ENCODE measurements around the gene OSCP1. TPM values are rescaled to one million over a fixed set of nuclear protein-coding genes. Genes with fewer than 3 reads are reported as not detected.
A peak's percentile ranks its signal among the peaks of the same experiment; 100 is the strongest.

The OSCP1 gene
- total and polyA plus RNA-seq, 10 donors, result 0.70 to 3.3 (median 1.4) TPM

DNA sequence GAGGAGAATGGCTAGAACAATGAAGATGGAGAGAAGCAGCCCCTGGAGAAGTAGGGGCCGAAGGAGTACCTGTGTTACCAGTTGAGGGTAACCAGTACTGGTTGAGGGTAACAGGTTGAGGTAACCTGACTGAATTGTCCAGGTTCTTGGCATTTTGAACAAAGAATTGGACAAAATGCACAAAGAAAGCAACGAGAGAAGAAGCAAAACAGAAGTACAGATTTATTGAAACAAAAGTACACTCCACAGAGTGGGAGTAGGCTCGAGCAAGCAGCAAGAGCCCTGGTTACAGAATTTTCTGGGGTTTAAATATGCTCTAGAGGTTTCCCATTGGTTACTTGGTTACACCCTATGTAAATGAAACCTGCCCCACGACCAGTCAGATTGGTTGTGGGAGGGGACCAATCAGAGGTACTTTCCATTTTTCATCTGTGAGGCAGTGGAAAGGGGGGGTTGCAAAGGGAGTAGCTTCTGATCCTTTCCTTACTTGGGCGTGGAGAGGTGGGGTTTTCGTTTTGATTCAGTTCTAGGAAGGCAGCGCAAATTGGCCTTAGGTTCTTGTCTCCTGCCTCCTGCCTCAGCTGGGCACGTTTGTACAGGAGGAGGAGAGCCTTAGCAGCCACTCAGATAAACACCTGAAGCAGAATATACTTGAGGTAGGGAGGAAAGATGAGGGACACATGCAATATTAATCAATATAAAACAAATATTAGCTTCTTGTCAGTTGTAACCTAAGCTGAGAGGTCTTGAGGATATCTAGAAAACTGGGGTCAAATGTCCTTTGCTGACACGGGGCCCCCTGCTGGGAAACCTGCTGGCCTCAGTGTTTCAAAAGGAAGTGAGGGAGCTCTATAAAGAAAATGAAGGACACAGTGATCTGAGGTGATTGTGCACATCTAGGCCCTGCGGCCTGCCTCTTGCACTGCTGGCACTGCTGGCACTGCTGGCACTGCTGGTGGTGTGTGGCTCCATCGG is 38.3 kb downstream of the OSCP1 start:
- H3K27ac ChIP-seq, result peak overlapping the region in 2 of 8 donors; percentile 10 to 40
- peaks cover 0 to 25% (median 6%) of the 10 kb centered on the region in 6 donors for H3K36me3 ChIP-seq
- intact Hi-C loops (cut with DNase I; ENCODE audit: low total_unique reads), result loop anchor here (10.0 kb wide), 1 partner anchor 67 kb away; no protein-coding TSS in a partner anchor
- no peaks in the 10 kb centered on the region for H3K9me3 ChIP-seq
- no peak for TF ChIP-seq POLR2AphosphoS5 (IDR thresholded peaks at IDR 0.05)
- TF ChIP-seq, protein P1, sequence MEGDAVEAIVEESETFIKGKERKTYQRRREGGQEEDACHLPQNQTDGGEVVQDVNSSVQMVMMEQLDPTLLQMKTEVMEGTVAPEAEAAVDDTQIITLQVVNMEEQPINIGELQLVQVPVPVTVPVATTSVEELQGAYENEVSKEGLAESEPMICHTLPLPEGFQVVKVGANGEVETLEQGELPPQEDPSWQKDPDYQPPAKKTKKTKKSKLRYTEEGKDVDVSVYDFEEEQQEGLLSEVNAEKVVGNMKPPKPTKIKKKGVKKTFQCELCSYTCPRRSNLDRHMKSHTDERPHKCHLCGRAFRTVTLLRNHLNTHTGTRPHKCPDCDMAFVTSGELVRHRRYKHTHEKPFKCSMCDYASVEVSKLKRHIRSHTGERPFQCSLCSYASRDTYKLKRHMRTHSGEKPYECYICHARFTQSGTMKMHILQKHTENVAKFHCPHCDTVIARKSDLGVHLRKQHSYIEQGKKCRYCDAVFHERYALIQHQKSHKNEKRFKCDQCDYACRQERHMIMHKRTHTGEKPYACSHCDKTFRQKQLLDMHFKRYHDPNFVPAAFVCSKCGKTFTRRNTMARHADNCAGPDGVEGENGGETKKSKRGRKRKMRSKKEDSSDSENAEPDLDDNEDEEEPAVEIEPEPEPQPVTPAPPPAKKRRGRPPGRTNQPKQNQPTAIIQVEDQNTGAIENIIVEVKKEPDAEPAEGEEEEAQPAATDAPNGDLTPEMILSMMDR (IDR thresholded peaks at IDR 0.05 in 8 of 11, conservative IDR thresholded peaks at IDR 0.05 in 3 of 11), result no peak
- TF ChIP-seq POLR2A (IDR thresholded peaks at IDR 0.05), result no peak
- DNase-seq, result no peak
- peaks cover 0 to 11% (median 1%) of the 10 kb centered on the region in 6 donors for H3K4me1 ChIP-seq
- WGBS, 5 donors, result 48 to 63% (median 59%) methylated on average over 11 of the region's 11 CpGs
- H3K4me3 ChIP-seq, result no peak overlapping the region
- no peaks in the 10 kb centered on the region for H3K27me3 ChIP-seq (replicated peaks in 1 of 7)

DNA sequence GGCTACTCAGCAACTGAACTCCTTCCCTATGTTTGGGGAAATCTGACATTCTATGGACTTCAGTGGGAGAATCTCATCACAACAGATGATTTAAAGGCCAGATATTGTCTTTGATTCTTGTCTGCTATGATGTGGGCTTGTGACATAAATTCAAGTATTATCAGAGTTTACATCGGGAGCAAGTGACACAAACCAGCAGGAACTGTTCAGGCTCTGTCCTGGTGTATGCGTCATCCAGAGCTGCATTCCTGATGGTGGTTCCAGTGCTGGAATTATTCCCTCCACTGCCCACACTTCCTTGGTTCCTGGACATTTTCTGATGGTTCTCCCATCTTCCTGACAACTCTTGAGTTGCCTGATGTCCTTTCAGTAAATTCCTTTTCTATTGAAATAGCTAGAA is 41.8 kb downstream of the OSCP1 start:
- Histone ChIP-seq H3K4me3 (no peak overlapping the region), H3K27ac (no peak overlapping the region), H3K27me3 (replicated peaks in 1 of 7) (no peaks in the 10 kb centered on the region), H3K9me3 (no peaks in the 10 kb centered on the region), H3K4me1 (peaks cover 0 to 11% (median 1%) of the 10 kb centered on the region in 6 donors), H3K36me3 (peaks cover 0 to 28% (median 6%) of the 10 kb centered on the region in 6 donors)
- intact Hi-C loops (cut with DNase I; ENCODE audit: low total_unique reads), result no loop called here
- TF ChIP-seq POLR2A (IDR thresholded peaks at IDR 0.05) (no peak), POLR2AphosphoS5 (IDR thresholded peaks at IDR 0.05) (no peak)
- TF ChIP-seq, protein P1 (IDR thresholded peaks at IDR 0.05 in 8 of 11, conservative IDR thresholded peaks at IDR 0.05 in 3 of 11), result no peak
- no peak for DNase-seq
- WGBS, 5 donors, result 89 to 100% (median 89%) methylated on average over 2 of the region's 2 CpGs

DNA sequence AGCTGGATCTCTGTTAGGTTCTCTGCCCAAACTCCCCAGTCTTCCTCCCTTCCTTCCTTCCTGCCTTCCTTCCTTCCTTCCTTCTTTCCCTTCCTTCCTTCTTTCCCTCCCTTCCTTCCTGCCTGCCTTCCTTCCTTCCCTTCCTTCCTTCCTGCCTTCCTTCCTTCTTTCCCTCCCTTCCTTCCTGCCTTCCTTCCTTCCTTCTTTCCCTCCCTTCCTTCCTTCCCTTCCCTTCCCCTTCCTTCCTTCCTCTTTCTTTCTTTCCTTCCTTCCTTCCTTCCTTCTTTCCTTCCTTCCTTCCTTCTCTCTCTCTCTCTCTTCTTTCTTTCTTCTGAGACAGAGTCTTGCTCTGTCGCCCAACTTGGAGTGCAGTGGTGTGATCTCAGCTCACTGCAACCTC is 43.8 kb downstream of the OSCP1 start:
- H3K9me3 ChIP-seq, result no peaks in the 10 kb centered on the region
- intact Hi-C loops (cut with DNase I; ENCODE audit: low total_unique reads), result no loop called here
- no peak for DNase-seq
- H3K36me3 ChIP-seq, result peaks cover 0 to 28% (median 6%) of the 10 kb centered on the region in 6 donors
- H3K4me3 ChIP-seq, result no peak overlapping the region
- no peaks in the 10 kb centered on the region for H3K27me3 ChIP-seq (replicated peaks in 1 of 7)
- TF ChIP-seq, protein P1 (IDR thresholded peaks at IDR 0.05 in 8 of 11, conservative IDR thresholded peaks at IDR 0.05 in 3 of 11), result no peak
- no peak for TF ChIP-seq POLR2A (IDR thresholded peaks at IDR 0.05)
- no peak for TF ChIP-seq POLR2AphosphoS5 (IDR thresholded peaks at IDR 0.05)
- peaks cover 0 to 12% (median 9%) of the 10 kb centered on the region in 6 donors for H3K4me1 ChIP-seq
- peak overlapping the region in 2 of 8 donors; percentile 37 to 48 for H3K27ac ChIP-seq
- WGBS, 5 donors, result 90 to 99% (median 94%) methylated on average over 1 of the region's 1 CpG

DNA sequence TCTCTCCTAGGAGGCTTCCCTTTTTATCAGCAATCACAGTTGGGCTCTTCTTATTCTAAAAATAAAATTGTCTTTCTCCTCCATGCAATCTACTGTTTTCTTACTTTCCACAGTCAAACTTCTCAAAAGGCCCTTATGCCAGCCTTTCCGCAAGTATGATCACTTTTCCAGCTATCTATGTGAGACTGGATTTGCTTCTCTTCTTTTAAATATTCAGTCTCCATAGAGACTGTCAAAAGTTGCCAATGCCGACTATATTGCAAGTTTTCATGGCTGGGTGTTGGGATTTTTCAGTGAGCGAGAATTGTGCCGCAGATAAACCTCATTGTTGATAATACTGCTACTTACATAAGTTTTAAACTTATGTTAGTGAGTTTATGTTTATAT is 47.8 kb downstream of the OSCP1 start:
- Histone ChIP-seq H3K4me1 (peaks cover 10 to 46% (median 30%) of the 10 kb centered on the region in 6 donors), H3K27ac (peak overlapping the region in 1 of 8 donors; percentile 85), H3K9me3 (no peaks in the 10 kb centered on the region), H3K27me3 (replicated peaks in 1 of 7) (no peaks in the 10 kb centered on the region), H3K4me3 (no peak overlapping the region), H3K36me3 (peaks cover 0 to 9% (median under 1%) of the 10 kb centered on the region in 6 donors)
- intact Hi-C loops (cut with DNase I; ENCODE audit: low total_unique reads), result no loop called here
- no peak for TF ChIP-seq POLR2AphosphoS5 (IDR thresholded peaks at IDR 0.05)
- TF ChIP-seq, protein P1 (IDR thresholded peaks at IDR 0.05 in 8 of 11, conservative IDR thresholded peaks at IDR 0.05 in 3 of 11), result no peak
- TF ChIP-seq POLR2A (IDR thresholded peaks at IDR 0.05), result no peak
- DNase-seq, result no peak
- 91 to 97% (median 96%) methylated on average over 4 of the region's 4 CpGs for WGBS, 5 donors
